Activated naive CD8-positive, alpha-beta T cell (primary cell): ENCODE data around the gene TP73.

Experiments
- H3K27ac Mint-ChIP-seq: one replicate; pipeline ENCODE4 v1.8.0; 2021; ENCODE audit warnings: mixed read lengths
- H3K27me3 Mint-ChIP-seq: one replicate; pipeline ENCODE4 v1.8.0; 2021; ENCODE audit warnings: mixed read lengths
- H3K36me3 Mint-ChIP-seq: one replicate; pipeline ENCODE4 v1.8.0; 2021; ENCODE audit warnings: mixed read lengths
- H3K4me1 Mint-ChIP-seq: one replicate; pipeline ENCODE4 v1.8.0; 2021; ENCODE audit warnings: low read depth, mixed read lengths
- H3K4me3 Mint-ChIP-seq: one replicate; pipeline ENCODE4 v1.8.0; 2021; ENCODE audit warnings: mild to moderate bottlenecking, mixed read lengths
- H3K9me3 Mint-ChIP-seq: one replicate; pipeline ENCODE4 v1.8.0; 2021; ENCODE audit warnings: low read depth, mixed read lengths

TP73 gene

GRCh38 chr1:3785045-3785444, 132.7 kb downstream of the TP73 start:
- H3K27ac Mint-ChIP-seq: no peak overlapping the region

GRCh38 chr1:3785456-3786157, 133.3 kb downstream of the TP73 start:
- H3K4me3 Mint-ChIP-seq: no peak overlapping the region
- peaks cover 2% of the 10 kb centered on the region for H3K36me3 Mint-ChIP-seq
- no peaks in the 10 kb centered on the region for H3K27me3 Mint-ChIP-seq
- no peaks in the 10 kb centered on the region for H3K9me3 Mint-ChIP-seq
- peaks cover 15% of the 10 kb centered on the region for H3K4me1 Mint-ChIP-seq
- H3K27ac Mint-ChIP-seq: no peak overlapping the region

More at GRCh38 chr1:3785045-3785444, 132.7 kb downstream of the TP73 start:
- Mint-ChIP-seq H3K9me3 (no peaks in the 10 kb centered on the region), H3K4me3 (no peak overlapping the region), H3K4me1 (peaks cover 15% of the 10 kb centered on the region), H3K36me3 (peaks cover 4% of the 10 kb centered on the region), H3K27me3 (no peaks in the 10 kb centered on the region)
